GM21786 (cell line): ENCODE measurements around the gene OPRM1.
"Not testable (repeated sequence)": the region's sequence is repeated elsewhere in the genome, so short reads cannot be mapped to it uniquely, and the experiment has no call there.

ENCODE experiments used
- ATAC-seq: cut with Tn5 transposase; IDR thresholded peaks from one replicate; pipeline ENCODE4 v1.9.1; 2021; ENCODE audit not compliant: unreplicated experiment

The OPRM1 gene

DNA sequence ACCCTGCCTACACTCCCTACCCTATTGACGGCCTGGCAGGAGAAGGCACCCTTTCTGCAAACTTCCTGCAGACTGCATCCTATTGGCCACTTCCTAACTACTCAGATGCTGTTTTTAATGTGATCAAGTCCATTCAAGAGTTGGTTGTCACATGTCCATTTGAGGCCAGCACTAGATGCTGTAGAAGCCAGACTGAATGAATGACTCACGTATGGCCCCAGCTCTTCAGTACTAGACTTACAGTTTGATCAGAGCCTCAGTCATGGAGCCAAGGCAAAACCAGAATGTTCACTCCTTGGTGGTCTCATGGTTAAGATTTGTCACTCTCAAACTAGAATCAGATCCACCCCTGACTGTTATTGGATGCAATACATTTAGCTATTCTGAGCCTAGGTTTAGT lies 101.7 kb downstream of the OPRM1 start:
- ATAC-seq: no peak

DNA sequence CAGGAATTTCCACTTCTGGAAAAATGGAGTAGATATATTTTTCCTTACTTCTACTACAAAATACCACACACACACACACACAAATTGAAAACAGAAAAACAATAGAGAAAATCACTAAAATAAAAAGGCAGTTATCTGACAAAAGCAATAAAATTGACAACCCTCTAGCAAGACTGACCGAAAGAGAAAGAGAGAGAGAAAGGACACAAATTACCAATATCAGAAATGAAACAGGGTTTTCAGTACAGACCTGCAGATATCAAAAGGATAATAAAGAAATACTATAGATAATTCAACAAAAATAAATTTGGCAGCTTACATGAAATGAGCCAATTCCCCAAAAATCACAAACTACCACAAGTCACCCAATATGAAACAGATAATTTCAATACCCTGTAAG lies 104.7 kb downstream of the OPRM1 start:
- ATAC-seq: no peak

DNA sequence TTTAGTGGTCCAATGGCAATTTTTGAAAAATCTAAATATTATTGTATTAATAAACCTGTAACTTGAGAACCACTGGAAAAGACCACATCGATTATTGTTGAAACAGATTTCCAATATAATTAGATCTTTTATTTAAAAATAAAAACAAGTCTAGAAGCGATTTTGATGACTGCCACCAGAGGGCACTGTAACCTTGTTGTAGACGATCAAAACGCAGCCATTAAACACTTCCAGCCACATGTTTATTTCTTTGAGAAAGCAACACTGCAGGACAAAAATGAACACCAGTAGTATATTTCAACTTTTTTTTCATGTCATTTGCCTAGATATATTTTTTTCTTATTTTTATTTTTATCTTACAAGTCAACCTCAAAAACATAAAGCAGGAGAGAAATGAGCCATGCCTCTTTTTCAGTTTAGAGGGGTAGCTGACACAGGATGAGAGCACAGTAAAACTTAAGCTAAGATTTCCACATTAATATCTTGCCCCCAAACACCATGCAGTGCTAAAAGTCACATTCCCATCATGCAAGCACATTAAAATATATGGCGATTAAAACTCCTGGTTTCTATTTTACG lies 115.4 kb downstream of the OPRM1 start:
- ATAC-seq: no peak

DNA sequence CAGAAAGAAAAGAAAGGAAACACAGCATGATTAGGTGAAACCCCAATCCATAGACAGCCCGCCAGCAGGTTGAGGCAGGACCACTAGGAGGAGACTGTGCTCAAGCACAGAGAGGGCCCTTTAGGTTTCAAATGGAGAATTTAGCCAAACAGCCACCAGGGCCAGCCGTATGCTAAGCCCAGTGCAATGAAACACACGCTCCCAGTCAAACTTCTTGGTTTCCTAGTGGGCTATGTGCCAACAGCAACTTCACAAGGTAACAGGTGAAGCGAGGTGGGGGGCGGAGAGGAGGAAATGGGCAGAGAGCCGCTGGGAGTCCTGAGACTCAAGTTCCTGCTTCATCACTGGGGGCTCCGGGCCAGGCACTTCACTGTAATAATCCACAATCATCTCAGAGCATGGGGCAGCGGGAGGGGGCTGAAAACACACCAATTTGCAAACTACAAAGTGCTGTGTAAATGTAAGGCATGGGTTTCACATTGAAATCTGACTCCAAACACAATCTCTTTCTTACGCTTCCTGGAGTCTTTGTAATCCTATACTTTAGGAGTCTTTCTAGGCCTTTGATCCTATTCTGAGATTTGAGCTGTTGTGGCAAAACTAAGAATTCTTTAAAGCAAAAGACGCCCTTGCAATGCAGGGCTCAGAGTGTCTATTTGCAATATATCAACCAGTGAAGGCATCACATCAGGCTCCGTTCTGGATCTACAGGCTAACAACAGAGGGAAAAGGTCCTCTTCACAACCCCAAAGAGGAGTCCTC lies 117.3 kb downstream of the OPRM1 start:
- peak; percentile 61 for ATAC-seq

DNA sequence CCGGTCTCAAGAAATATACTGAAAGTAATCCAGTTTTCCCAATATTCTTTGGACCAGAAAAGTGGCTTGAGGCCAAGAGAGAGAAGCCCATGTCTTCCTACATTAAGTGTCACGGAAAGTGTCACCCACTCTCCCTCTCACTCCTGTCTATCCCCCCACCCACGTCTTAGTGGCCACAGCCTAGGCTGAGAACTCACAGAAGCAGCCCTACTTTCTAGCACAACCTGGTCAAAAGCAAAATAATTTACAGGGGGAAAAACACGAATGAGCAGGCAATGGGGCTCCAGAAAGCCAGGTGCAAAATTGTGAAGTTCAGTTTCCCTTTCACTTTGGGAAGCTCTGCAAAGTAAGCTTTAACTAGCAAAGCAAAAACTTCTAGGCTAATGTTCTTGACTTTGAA lies 118.0 kb downstream of the OPRM1 start:
- ATAC-seq: peak; percentile 57

DNA sequence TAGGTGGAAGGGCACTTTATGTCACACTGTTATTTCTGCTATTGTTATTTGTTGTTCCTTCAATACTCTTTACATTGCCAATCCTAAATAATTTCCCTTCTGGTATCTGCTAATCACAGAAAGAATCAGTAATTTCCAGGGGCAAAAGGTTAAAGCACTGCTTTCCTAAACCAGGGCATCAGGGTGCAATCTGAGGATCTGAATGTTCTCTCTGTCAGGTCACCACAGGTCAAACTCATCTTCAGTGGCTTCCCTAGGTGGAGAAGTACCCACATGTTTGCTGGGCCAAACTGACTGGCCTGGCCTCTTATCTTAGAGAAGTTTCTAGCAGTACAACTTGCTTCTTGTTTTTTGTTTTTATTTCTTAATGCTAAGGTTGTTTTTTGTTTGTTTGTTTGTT lies 118.7 kb downstream of the OPRM1 start:
- no peak for ATAC-seq

DNA sequence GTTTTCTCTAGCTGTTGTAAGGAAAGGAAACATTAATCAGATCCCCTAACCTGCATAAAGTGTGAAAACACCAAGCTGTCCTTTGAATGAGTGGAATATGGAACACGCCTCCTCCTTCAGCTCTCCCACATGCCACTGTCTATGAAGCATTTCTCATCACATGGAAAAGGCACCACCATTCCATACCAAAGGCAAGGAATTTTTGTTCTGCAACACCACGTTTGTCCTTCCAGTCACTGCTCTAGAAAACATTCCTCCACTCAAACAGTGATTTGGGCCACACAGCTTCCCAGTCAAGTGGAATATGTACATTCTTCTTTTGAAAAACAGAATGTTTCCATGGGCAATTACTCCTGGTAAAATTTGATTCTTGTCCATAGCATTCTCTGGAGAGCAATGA lies 120.1 kb downstream of the OPRM1 start:
- ATAC-seq: no peak

DNA sequence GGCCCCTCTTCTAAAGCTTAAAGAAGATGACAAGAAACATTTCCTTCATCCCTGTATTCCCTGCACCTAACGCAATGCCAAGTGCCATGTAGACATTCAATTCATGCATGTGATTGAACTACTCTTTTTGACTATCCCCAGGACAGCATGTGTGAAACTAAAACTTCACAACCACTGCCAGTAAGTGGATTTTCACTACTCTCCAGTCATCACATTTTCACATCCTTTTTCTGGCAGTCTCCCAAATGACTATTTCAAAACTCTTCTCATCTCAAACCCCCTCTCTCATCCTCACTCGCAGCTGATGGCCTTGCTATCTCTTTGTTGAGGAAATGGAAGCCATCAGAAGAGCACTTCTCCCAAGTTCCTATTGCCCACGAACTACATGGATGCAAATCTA lies 122.6 kb downstream of the OPRM1 start:
- peak; percentile 65 for ATAC-seq

DNA sequence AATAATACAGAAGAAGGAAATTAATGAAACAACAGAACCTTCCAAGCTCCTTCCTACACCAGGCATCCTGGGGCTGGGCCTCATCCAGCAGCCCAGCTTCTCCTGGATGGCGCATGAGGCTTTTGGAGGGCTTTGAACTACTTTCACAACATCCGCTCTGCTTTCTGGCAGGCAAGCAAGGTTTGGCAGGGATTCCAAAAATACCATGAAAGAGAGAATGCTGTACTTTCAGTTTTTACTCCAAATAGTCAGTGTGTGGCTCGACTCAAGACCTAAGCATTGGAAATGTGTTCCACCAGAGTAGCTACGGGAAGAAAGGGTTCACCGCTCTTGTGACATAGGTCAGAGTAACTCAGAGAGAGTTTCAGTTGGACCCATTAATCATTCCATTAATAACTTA lies 125.4 kb downstream of the OPRM1 start:
- no peak for ATAC-seq

DNA sequence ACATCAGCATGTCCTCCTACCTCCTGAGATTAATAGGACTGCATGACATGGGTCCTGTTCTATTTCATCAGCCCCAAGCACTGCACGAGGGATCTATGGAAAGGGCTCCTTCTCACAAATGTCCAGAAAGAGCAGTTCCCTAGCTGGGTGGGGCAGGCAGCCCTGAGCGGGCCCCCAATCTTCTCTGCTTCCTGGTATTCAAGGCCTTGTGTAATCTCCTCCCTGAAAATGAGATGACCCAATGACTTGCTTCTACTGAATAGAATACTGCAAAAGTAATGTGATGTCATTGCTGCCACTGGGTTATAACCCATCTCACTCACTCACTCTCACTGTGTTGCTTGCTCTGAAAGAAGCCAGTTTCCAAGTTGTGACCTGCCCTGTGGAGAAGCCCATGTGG lies 126.4 kb downstream of the OPRM1 start:
- no peak for ATAC-seq

DNA sequence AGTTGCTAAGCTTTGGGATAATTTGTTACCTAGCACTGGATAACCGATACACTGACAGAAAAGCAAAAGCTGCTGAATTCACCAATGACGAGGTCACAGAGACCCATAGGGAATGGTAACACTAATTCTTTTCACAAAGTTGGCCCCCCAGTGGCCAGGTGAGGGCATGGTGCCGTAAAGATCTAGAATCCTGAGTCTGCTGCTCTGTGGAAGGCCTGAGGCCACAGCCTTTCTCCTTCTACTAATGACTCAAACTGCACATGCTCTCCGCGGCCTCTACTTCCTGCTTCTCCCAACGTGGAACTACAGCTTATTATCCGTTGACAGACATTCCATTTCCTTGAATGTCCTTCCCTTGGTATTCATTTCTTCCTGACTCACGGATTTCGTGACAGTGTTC lies 127.1 kb downstream of the OPRM1 start:
- no peak for ATAC-seq

DNA sequence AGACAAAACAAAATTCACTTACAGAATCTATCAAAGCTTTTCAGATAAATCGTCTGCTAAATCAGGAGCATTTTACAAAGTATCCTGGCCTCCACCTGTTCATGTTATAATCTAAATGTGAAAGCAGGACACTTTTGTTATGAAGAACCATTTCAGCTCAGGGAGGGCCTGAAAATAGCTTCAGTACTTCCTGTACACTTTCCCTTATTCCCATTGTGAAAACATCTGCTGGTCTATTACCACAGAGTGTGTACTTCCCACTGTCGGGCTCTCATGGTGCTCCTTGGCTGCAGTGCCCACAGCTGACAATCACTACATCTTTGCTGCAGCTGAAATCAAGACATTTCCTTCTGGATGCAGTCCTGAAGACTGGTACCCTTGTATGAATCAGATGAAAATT lies 128.1 kb downstream of the OPRM1 start:
- no peak for ATAC-seq

DNA sequence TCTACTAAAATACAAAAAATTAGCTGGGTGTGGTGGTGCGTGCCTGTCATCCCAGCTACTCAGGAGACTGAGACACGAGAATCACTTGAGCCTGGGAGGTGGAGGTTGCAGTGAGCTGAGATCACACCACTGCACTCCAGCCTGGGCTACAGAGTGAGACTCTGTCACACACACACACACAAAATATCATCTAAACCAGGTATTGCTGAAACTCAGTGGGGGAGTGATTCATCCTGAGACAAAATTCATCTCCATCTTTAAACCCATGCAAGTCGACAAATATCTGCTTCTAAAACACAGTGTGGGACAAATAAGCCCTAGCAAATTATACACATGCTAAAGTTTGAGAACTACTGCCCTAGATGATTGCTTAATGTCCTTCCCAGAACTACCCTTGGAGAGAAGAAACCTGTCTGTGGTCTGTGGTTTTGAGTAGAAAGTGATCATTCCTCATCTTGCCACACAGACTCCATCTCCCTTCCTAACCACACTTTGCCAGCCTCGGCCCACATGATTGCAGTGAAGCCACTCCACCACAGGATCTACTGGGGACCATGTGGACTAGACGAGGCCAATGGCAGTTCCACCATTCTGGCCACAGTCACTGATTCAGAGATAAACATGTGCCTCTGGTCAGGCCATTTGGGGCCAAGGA lies 130.3 kb downstream of the OPRM1 start:
- no peak for ATAC-seq

DNA sequence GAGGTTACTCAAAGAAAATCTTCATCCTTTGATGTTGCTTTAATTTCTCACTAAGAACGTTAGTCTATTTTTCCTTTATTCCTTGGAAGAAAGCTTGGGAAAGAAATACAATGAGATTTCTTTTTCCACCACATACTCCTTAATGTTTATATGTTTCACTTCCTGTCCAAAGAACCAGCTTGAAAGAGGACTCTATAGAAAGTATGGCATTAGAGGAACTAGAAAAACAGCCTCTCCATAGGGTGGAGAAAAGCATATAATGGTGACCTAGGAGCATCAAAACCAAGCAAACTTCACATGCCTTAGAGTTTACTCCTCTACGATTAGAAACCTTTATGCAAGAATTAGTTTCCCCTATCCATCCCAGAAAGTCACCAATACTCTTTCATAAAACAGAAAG lies 131.1 kb downstream of the OPRM1 start:
- ATAC-seq: no peak

DNA sequence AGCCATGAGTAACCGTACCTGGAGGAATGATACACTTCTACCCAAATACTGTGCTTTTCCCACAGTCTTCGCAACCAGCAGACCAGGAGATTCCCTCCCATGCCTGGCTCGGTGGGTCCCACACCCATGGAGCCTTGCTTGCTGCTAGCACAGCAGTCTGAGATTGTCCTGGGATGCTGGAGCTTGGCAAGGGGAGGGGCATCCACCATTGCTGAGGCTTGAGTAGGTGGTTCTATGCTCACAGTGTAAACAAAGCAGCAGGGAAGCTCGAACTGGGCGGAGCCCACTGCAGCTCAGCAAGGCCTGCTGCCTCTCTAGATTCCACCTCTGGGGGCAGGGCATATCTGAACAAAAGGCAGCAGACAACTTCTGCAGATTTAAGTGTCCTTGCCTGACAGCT lies 133.4 kb downstream of the OPRM1 start:
- not testable (repeated sequence) for ATAC-seq

DNA sequence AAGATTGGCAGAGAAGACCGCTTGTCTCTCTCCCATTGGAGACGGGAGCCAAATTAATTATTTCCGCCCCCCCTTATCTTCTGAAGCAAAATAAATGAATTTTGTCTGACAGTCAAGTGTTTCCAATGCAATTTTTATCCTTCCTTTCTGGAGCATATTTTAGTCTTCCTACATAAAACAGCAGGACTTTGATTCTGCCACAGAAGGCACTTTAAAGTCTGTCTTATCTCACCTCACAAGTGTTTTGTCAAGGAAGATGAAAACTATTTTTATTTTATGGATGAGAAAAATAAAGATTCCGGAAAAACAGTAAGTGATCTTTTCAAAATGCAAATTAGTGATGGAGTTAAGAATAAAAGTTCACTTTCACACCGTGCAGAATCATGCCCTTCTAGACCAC lies 140.4 kb downstream of the OPRM1 start:
- no peak for ATAC-seq

DNA sequence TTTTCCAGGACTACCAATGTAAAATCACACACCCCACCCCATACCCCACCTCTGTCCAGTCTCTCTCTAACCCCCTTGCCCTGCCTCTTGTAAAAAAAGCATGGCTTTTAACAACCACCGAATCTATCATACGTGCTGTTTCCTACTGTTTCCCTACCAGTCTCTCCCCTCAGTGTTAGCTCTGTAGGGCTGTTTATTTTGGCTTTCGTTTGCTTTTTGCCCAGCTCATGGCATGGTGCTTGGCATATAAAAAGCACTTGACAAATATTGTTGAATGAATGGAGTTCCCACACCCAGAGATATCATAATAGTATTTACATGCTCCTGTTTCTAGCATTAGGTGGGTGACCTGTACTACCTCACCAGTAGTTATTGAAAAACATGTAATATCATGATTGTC lies 148.2 kb downstream of the OPRM1 start:
- ATAC-seq: no peak

DNA sequence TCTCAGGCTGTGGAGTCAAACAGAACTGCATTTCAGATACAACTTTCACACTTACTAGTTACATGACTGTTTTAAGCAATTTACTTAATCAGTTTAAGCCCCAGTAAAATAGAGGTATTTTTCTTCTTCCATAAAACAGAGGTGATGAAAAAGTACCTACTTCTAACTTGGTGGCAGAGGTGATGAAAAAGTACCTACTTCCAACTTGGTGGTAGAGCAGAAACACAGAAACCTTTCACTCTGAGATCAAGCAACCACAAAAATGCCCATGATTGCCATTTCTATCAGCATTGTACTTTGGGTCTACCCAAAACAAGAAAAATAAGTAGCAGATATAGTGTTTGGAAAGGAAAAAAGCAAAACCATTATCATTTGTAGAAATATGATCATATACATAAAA lies 148.7 kb downstream of the OPRM1 start:
- no peak for ATAC-seq

DNA sequence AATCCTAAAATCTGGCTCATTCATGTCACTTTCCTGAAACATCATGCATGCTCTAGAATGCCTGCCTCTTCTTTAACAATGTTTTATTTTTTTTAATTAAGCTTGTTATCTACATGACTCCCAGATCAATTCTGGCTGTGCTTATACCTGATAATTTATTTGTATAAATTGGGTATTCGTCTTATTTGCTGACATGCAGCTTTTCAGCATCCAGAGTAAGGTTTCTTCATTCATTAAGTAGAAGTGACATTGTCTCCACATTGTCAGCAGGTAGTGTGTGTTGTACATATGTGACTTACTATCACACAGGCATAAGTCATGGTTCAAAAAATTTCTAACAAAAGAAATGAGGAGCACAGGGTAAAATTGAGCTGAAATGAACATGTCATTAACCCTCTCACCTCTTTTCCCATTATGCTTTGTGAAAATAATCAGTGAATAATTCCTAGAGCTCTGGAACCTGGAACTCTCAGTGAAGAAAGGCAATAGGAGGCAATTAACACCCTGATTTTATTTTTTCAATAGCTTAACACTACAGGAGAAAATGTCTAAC lies 157.4 kb downstream of the OPRM1 start:
- no peak for ATAC-seq

DNA sequence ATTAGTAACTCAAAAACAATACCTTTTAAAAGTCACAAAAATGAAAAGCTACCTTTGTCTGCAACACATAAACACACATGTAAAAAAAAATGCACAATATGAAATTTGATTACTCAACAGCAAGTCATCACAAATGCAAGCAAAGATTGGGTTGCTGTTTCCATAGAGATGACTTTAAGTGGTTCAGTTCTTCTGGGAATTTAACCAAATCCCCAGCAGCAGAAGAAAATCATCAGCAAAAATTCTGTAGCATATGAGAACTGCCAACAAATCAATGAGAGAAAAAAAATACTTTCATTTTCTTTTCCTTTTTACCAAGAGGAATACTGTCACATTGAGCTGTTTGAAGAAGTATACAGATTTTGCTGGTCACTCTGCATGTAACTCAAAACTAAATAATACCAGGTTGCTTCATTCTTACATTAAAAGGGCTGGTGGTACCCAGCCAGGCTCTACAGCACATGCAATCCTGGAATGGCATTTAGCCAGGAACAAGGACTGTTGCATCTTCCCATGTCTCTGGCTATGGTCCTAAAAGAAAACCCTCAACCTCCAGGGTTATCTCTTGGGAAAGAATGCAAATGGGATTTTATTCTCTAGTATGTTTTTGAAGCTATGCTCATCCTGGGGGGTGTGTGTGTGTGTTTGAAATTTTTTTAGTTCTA lies 158.3 kb downstream of the OPRM1 start:
- no peak for ATAC-seq

DNA sequence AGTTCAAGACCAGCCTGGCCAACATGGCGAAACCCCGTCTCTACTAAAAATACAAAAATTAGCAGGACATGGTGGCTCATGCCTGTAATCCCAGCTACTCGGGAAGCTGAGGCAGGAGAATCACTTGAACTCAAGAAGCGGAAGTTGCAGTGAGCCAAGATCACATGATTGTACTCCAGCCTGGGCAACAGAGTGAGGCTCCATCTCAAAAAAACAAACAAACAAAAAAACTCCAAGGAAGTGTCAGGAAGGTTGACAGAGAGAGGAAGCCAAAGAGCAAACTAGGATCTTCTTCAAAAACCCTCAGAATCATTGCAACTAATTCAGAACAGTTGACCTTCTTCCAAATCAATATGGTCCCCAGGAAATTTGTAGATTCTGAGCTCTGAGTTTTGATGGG lies 162.6 kb downstream of the OPRM1 start:
- not testable (repeated sequence) for ATAC-seq

DNA sequence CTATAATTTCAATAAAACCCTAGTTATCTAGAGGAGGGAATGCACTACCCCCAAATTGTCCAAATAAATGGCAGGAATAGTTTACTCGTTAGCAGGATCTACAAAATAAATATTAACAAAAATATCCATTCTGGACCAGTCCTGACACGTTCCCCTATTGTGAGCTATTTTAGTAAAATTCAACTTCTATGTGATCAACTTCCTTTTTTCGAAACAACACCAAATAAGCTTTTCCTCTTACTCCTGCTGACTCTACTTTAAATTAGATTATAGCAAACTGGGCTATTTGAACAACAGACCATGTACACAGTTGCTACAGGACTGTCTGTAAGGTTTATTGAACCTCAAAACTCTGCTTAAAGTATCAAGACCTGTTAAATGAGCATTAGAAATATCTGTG lies 163.3 kb downstream of the OPRM1 start:
- no peak for ATAC-seq
